Retina (tissue), 1 donor: ENCODE results near the gene ACAP2.
"Not testable (repeated sequence)": the region's sequence is repeated elsewhere in the genome, so short reads cannot be mapped to it uniquely, and the experiment has no call there.

Experiments used
- DNase-seq: peaks from one replicate; pipeline ENCODE4 v3.0.0-alpha.2; 2016

Gene ACAP2

GRCh38 chr3:195240939-195241338 lies 201.9 kb downstream of the ACAP2 start:
- DNase-seq: no peak

- DNase-seq: no peak
These were observed 202.6 kb downstream of the ACAP2 start for GRCh38 chr3:195240171-195240701.

GRCh38 chr3:195239121-195239520 lies 203.7 kb downstream of the ACAP2 start:
- no peak for DNase-seq

- DNase-seq: no peak
These were observed 204.2 kb downstream of the ACAP2 start for GRCh38 chr3:195238586-195239118.

- no peak for DNase-seq
These were observed 204.7 kb downstream of the ACAP2 start for GRCh38 chr3:195238081-195238571.

GRCh38 chr3:195236801-195237570 lies 205.8 kb downstream of the ACAP2 start:
- DNase-seq: no peak

GRCh38 chr3:195236076-195236798 lies 206.6 kb downstream of the ACAP2 start:
- no peak for DNase-seq

GRCh38 chr3:195230244-195230643 lies 212.6 kb downstream of the ACAP2 start:
- no peak for DNase-seq

- DNase-seq: not testable (repeated sequence)
These were observed 213.9 kb downstream of the ACAP2 start for GRCh38 chr3:195228886-195229285.

- no peak for DNase-seq
These were observed 214.9 kb downstream of the ACAP2 start for GRCh38 chr3:195227871-195228270.

- no peak for DNase-seq
These were observed 215.8 kb downstream of the ACAP2 start for GRCh38 chr3:195226900-195227447.

- no peak for DNase-seq
These were observed 216.4 kb downstream of the ACAP2 start for GRCh38 chr3:195226445-195226844.

GRCh38 chr3:195224980-195225580 lies 217.7 kb downstream of the ACAP2 start:
- no peak for DNase-seq
